Adrenal gland (tissue), 12 donors: ENCODE results near the gene SELENOM. TPM values are rescaled to one million over a fixed set of nuclear protein-coding genes. Genes with fewer than 3 reads are reported as not detected.

Experiments used
- DNase-seq, 7 donors: peaks; one replicate each; pipeline ENCODE4 v3.0.0-alpha.2; 2019 to 2020
- H3K27ac ChIP-seq, 5 donors: fragments of 200-600 bp; sonication (generic) in 4 of 5; 1 replicate in 3 of 5; 2 replicates in 2 of 5; pipeline versions ENCODE4 v1.5.1 to v1.8.0; 2016 to 2020; ENCODE audit warnings: mild to moderate bottlenecking in 1 of 5
- H3K27me3 ChIP-seq: fragments of 200-600 bp; 2 replicates; pipeline ENCODE4 v1.8.0; 2021
- H3K36me3 ChIP-seq, 2 donors: fragments of 200-600 bp; replicated peaks in 1 of 2; 1 replicate in 1 of 2; 2 replicates in 1 of 2; pipeline versions ENCODE4 v1.5.1 to v1.8.0; 2018 to 2022
- H3K4me1 ChIP-seq, 2 donors: fragments of 200-600 bp; replicated peaks in 1 of 2; 1 replicate in 1 of 2; 2 replicates in 1 of 2; pipeline versions ENCODE4 v1.5.1 to v1.8.0; 2018 to 2021
- H3K4me3 ChIP-seq, 4 donors: fragments of 200-600 bp; sonication (generic) in 3 of 4; one replicate each; pipeline ENCODE4 v1.5.1; 2016 to 2018
- H3K9me3 ChIP-seq, 3 donors: fragments of 200-600 bp; sonication (generic) in 1 of 3; replicated peaks in 1 of 3; 1 replicate in 2 of 3; 2 replicates in 1 of 3; pipeline versions ENCODE4 v1.5.1 to v1.8.0; 2016 to 2021
- POLR2A ChIP-seq, 2 donors: fragments of 450-650 bp; IDR thresholded peaks; one replicate each; pipeline ENCODE4 v1.6.1; 2017; ENCODE audit warnings: antibody characterized with exemption in 2 of 2, mild to moderate bottlenecking in 2 of 2, moderate library complexity in 1 of 2
- WGBS, 4 donors: extraction: QIAGEN DNeasy Blood & Tissue Kit in 2 of 4; methylation state at CpG; one replicate each; pipeline versions ENCODE4 v1.1.5 to v1.1.7; 2013 to 2017; 5-methylcytosine and 5-hydroxymethylcytosine counted together
- intact Hi-C, 2 donors: fragments of 100-400 bp; cut with DNase I; formaldehyde crosslinking; loops; one replicate each; pipeline versions ENCODE4 v1.14.1 to v1.15.0; 2022 to 2023
- polyA plus RNA-seq, 3 donors: library from polyadenylated mRNA; stranded (reverse); fragments of 200-250 nt in 2 of 3; fragments of 350-450 nt in 1 of 3; fragmentation: Illumina TruSeq in 1 of 3; extraction: RNeasy Lipid Tissue Mini Kit (QIAGEN cat#74804) in 1 of 3; gene quantifications; one replicate each; pipeline ENCODE4 v1.2.3, GENCODE V29; 2013 to 2014
- total RNA-seq, 9 donors: library from RNA; depleted of rRNA in 4 of 9; stranded (reverse); fragments of >200 nt in 4 of 9; fragments of 120-200 nt in 1 of 9; fragmentation: NEBNext Ultra II Directional in 1 of 9; extraction: Animal tissue kit (Norgen Biotek cat#: 25700) in 1 of 9; gene quantifications; one replicate each; pipeline versions ENCODE4 v1.1.0 to v1.2.4, GENCODE V29; 2013 to 2023
- TF ChIP-seq, protein P1 (sequence below), 6 experiments: fragments of 450-650 bp in 4 of 6; fragments of 200-600 bp in 2 of 6; sonication (generic) in 1 of 6; IDR thresholded peaks; 1 replicate in 5 of 6; 2 replicates in 1 of 6; pipeline versions ENCODE4 v1.5.1 to v1.8.0; 2016 to 2021; ENCODE audit warnings: antibody characterized with exemption in 6 of 6, mild to moderate bottlenecking in 2 of 6, moderate library complexity in 1 of 6
- donor health status: healthy with polysubstance abuse.
- donor health status: Bipolar disorder and iron deficiency.
- donor health status: DM: yes; HTN: yes; CAD: no.
- donor health status: DM: no; HTN: no; CAD: no.
- donor health status: DM: no; HTN: no; CAD: no.
- donor health status: DM: yes; HTN: yes; CAD: no.

Gene SELENOM
- total and polyA plus RNA-seq, 12 donors: 6.6 to 546 (median 121) TPM

DNA sequence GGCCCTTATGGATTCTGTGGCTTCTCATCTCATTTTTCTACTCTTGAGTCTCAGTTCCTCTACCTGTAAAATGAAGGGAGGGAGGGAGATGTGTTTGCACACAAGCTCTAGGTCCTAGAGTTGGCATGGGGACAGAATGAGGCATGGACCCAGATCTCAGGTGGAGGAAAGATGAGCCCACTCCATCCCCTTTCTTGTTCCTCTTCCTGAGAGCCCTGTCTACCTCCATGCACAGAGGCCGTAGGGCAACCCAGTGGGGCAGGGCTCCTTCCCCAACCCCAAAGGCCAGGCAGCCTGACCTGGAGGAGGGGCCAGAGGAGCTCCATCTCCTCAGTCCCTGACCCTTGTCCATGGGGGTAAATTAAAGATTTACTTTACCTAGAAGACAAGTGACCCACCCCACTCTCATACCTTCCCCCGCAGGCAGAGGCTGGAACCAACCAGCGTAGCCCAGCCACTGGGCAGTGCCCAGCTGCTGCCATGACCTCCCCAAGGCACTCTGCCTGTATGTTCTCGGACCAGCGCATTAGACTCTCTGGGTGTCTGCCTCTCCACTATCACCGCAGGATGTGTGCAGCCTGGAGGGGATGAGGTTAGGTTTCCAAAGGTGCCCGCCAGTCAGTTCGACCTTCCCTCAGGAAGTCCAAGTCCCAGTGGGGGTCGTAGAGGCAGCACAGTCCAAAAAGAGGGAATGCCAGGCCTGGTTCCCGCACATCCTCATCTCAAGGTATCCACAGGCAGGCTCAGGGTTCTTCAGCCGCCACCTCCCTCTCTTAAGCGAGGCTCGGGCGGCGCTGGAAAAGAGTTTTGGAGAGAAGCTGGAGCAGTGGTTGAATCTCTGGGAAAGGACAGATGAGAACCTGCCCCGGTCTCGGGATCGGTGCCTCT is 23.2 kb downstream of the SELENOM start:
- H3K4me1 ChIP-seq: peaks cover 0 to 33% of the 10 kb centered on the region in 2 donors
- peak overlapping the region in 3 of 4 donors; percentile 24 to 69 (median 35) for H3K4me3 ChIP-seq
- intact Hi-C loops: loop anchor here in 1 of 2 donors (2.0 kb wide), 1 partner anchor 137 kb away; no protein-coding TSS in a partner anchor
- DNase-seq: peak in 2 of 7 donors; percentile 20 to 51
- 16 to 37% (median 25%) methylated on average over 13 to 18 of the region's 18 CpGs for WGBS, 4 donors
- H3K27me3 ChIP-seq: no peaks in the 10 kb centered on the region
- no peak for TF ChIP-seq POLR2A (IDR thresholded peaks at IDR 0.05)
- TF ChIP-seq, protein P1, sequence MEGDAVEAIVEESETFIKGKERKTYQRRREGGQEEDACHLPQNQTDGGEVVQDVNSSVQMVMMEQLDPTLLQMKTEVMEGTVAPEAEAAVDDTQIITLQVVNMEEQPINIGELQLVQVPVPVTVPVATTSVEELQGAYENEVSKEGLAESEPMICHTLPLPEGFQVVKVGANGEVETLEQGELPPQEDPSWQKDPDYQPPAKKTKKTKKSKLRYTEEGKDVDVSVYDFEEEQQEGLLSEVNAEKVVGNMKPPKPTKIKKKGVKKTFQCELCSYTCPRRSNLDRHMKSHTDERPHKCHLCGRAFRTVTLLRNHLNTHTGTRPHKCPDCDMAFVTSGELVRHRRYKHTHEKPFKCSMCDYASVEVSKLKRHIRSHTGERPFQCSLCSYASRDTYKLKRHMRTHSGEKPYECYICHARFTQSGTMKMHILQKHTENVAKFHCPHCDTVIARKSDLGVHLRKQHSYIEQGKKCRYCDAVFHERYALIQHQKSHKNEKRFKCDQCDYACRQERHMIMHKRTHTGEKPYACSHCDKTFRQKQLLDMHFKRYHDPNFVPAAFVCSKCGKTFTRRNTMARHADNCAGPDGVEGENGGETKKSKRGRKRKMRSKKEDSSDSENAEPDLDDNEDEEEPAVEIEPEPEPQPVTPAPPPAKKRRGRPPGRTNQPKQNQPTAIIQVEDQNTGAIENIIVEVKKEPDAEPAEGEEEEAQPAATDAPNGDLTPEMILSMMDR (IDR thresholded peaks at IDR 0.05): no peak
- H3K36me3 ChIP-seq: peaks cover 0 to 17% of the 10 kb centered on the region in 2 donors
- H3K27ac ChIP-seq: peak overlapping the region in 3 of 5 donors; percentile 51 to 90 (median 82)
- no peaks in the 10 kb centered on the region for H3K9me3 ChIP-seq

GRCh38 chr22:31083377-31083768 is 24.0 kb downstream of the SELENOM start:
- TF ChIP-seq POLR2A (IDR thresholded peaks at IDR 0.05): no peak
- TF ChIP-seq, protein P1 (IDR thresholded peaks at IDR 0.05): no peak
- no peaks in the 10 kb centered on the region for H3K9me3 ChIP-seq
- peak overlapping the region in 2 of 5 donors; percentile 63 to 90 for H3K27ac ChIP-seq
- peaks cover 0 to 9% of the 10 kb centered on the region in 2 donors for H3K36me3 ChIP-seq
- intact Hi-C loops: no loop called here
- 74 to 100% (median 80%) methylated on average over 3 of the region's 3 CpGs for WGBS, 4 donors
- peak in 2 of 7 donors; percentile 29 to 52 for DNase-seq
- H3K4me3 ChIP-seq: peak overlapping the region in 1 of 4 donors; percentile 69
- H3K27me3 ChIP-seq: no peaks in the 10 kb centered on the region
- H3K4me1 ChIP-seq: peaks cover 0 to 33% of the 10 kb centered on the region in 2 donors

DNA sequence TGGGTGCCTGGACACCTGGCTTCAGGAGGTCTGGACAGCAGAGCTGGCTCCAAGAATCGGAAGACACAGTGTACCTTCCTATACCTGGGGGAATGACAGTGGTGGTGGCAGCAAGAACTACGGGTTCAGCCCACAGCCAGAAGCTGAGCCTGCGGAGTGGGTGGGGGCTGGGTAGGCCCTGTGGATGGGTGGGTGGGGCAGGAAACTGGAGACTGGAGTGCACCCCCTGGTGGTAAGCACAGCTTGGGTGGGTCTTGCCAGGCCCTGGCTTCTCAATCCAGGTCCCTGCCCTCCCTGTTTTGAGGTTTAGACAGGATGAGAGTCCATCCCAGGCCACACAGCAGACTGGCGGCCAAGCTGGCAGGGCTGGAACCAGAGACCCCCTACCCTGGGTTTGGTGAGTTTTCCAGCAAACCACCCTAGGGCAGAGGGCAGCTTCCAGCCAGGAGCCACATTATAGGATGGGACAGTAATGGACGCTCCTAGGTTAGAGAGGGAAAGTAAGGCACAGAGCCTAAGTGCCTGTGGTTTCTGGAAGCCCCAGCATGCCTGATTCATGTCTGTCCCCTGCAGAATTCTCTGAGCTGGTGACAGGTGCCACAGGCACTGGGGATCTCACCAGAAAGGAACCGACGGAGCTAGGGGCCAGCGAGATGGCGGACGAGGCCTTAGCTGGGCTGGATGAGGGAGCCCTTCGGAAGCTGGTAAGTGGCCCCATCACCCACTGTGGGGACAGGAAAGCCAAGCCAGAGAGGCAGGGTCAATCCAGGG is 24.6 kb downstream of the SELENOM start:
- TF ChIP-seq, protein P1 (IDR thresholded peaks at IDR 0.05): peak; percentile 10 to 51 (median 38)
- no peak for TF ChIP-seq POLR2A (IDR thresholded peaks at IDR 0.05)
- Histone ChIP-seq H3K36me3 (peaks cover 0 to 6% of the 10 kb centered on the region in 2 donors), H3K9me3 (no peaks in the 10 kb centered on the region), H3K4me1 (peaks cover 0 to 33% of the 10 kb centered on the region in 2 donors), H3K27me3 (no peaks in the 10 kb centered on the region), H3K4me3 (peak overlapping the region in 1 of 4 donors; percentile 69), H3K27ac (peak overlapping the region in 3 of 5 donors; percentile 60 to 90 (median 77))
- peak in 6 of 7 donors; percentile 58 to 79 (median 64) for DNase-seq
- intact Hi-C loops: no loop called here
- 73 to 84% (median 78%) methylated on average over 7 to 11 of the region's 11 CpGs for WGBS, 4 donors
